HepG2 (cell line): ENCODE data around the gene GIMAP8. TPM values are rescaled to one million over a fixed set of nuclear protein-coding genes. Genes with fewer than 3 reads are reported as not detected.

Experiments
- ATAC-seq: fragments of 200-7000 bp; cut with Tn5 transposase; 3 replicates; pipeline ENCODE4 v1.9.1; 2020; ENCODE audit warnings: mild to moderate bottlenecking, moderate library complexity
- BruUV-seq: library from RNA; stranded (reverse); fragments of 400-500 nt; replicated peaks from 2 replicates; lab custom pipeline; 2021; lab: Mats Ljungman, UMichigan
- CTCF ChIA-PET: fragments of 300-600 bp; formaldehyde crosslinking; extraction: SDS; loops from one replicate; lab custom pipeline; 2021; ENCODE audit warnings: low total read pairs, inconsistent platforms, low intra/inter-chr PET ratio; lab: Yijun Ruan, JAX
- POLR2A ChIA-PET: fragments of 350-600 bp; sonication (Branson Sonifier 250); formaldehyde crosslinking; loops from one replicate; lab custom pipeline; 2020; ENCODE audit warnings: antibody characterized with exemption, inconsistent platforms; lab: Yijun Ruan, JAX
- DNase-seq: peaks from one replicate; pipeline ENCODE4 v3.0.0-alpha.2; 2015; ENCODE audit warnings: low spot score
- FAIRE-seq: peaks from 3 replicates; lab custom pipeline; 2011; peaks lifted over from hg19 to GRCh38; lab: Jason Lieb, UNC
- H2AFZ ChIP-seq: one replicate; pipeline ENCODE4 v1.6.1; 2011; ENCODE audit warnings: low read length, inconsistent platforms
- H3K27ac ChIP-seq: fragments of 300-600 bp; 3 replicates; pipeline ENCODE4 v1.8.0; 2011; ENCODE audit warnings: mixed run types, mild to moderate bottlenecking, mixed read lengths, low read length, inconsistent platforms; ENCODE audit not compliant: insufficient read depth; ENCODE audit errors: extremely low read length
- H3K27me3 ChIP-seq, 2 experiments: fragments of 200-600 bp in 1 of 2; 2 replicates in 1 of 2; 3 replicates in 1 of 2; pipeline versions ENCODE4 v1.6.0 to v1.8.0; 2011; ENCODE audit warnings: low read length in 2 of 2, mild to moderate bottlenecking in 2 of 2, moderate library complexity in 2 of 2, inconsistent platforms in 1 of 2; ENCODE audit not compliant: insufficient read depth in 2 of 2, control insufficient read depth in 1 of 2
- H3K36me3 ChIP-seq, 2 experiments: fragments of 200-600 bp in 1 of 2; replicated peaks in 1 of 2; 2 replicates in 1 of 2; 3 replicates in 1 of 2; pipeline versions ENCODE4 v1.5.1 to v1.8.0; 2011; ENCODE audit warnings: low read length in 2 of 2, inconsistent platforms in 1 of 2; ENCODE audit not compliant: insufficient read depth in 2 of 2, control insufficient read depth in 1 of 2
- H3K4me1 ChIP-seq: 2 replicates; pipeline ENCODE4 v1.5.1; 2012; ENCODE audit warnings: low read length, inconsistent platforms; ENCODE audit not compliant: insufficient read depth
- H3K4me2 ChIP-seq: 2 replicates; pipeline ENCODE4 v1.6.0; 2011; ENCODE audit warnings: low read depth, low read length, inconsistent platforms
- H3K4me3 ChIP-seq, 3 experiments: fragments of 200-600 bp in 1 of 3; sonication (generic), shearing (Covaris generic) in 1 of 3; replicated peaks in 1 of 3; 2 replicates each; pipeline ENCODE4 v1.5.1; 2011 to 2016; ENCODE audit warnings: low read length in 3 of 3, inconsistent platforms in 2 of 3, low read depth in 2 of 3, mild to moderate bottlenecking in 2 of 3, control low read depth in 1 of 3, mixed read lengths in 1 of 3; ENCODE audit not compliant: insufficient read depth in 1 of 3
- H3K79me2 ChIP-seq: one replicate; pipeline ENCODE4 v1.6.1; 2011; ENCODE audit warnings: low read length, inconsistent platforms; ENCODE audit not compliant: insufficient read depth
- H3K9ac ChIP-seq: 2 replicates; pipeline ENCODE4 v1.6.0; 2011; ENCODE audit warnings: mild to moderate bottlenecking, low read depth, low read length, inconsistent platforms; ENCODE audit not compliant: insufficient read depth
- H3K9me3 ChIP-seq: 2 replicates; pipeline ENCODE4 v1.5.1; 2012; ENCODE audit warnings: mild to moderate bottlenecking, low read length
- H4K20me1 ChIP-seq: 2 replicates; pipeline ENCODE4 v1.6.0; 2011; ENCODE audit warnings: inconsistent platforms, mild to moderate bottlenecking, low read length, moderate library complexity; ENCODE audit not compliant: insufficient read depth
- NFE2L1 ChIP-seq: sonication (generic); formaldehyde crosslinking; IDR thresholded peaks from 2 replicates; pipeline ENCODE4 v1.4.0; 2020; ENCODE audit warnings: missing genetic modification reagents, mild to moderate bottlenecking, borderline replicate concordance
- PCBP1 ChIP-seq: fragments of 200-400 bp; formaldehyde crosslinking; IDR thresholded peaks from 2 replicates; pipeline ENCODE4 v1.6.1; 2017; ENCODE audit warnings: mild to moderate bottlenecking, low read depth, low read length, borderline replicate concordance
- ZNF337 ChIP-seq: sonication (generic); formaldehyde crosslinking; IDR thresholded peaks from 2 replicates; pipeline ENCODE4 v1.5.1; 2020; ENCODE audit warnings: missing genetic modification reagents, low read depth, mild to moderate bottlenecking, borderline replicate concordance
- ZNF724P ChIP-seq: sonication (generic); formaldehyde crosslinking; IDR thresholded peaks from 2 replicates; pipeline ENCODE4 v1.8.0; 2022; ENCODE audit warnings: missing genetic modification reagents, borderline replicate concordance
- ZNF749 ChIP-seq: sonication (generic); formaldehyde crosslinking; IDR thresholded peaks from 2 replicates; pipeline ENCODE4 v1.8.0; 2022; ENCODE audit warnings: mild to moderate bottlenecking, missing genetic modification reagents, moderate library complexity, borderline replicate concordance
- ZNF788 ChIP-seq: sonication (generic); formaldehyde crosslinking; IDR thresholded peaks from 2 replicates; pipeline ENCODE4 v1.5.0; 2020; ENCODE audit warnings: mild to moderate bottlenecking, missing genetic modification reagents, borderline replicate concordance
- WGBS: methylation state at CpG from one replicate; pipeline ENCODE4 v1.1.6; 2017; ENCODE audit warnings: low lambda C conversion rate; 5-methylcytosine and 5-hydroxymethylcytosine counted together
- in situ Hi-C: cut with HindIII; loops from 2 replicates; pipeline ENCODE4 v1.10.0; 2017; ENCODE audit warnings: low pct_unique_long_range_greater_than_20kb; ENCODE audit not compliant: extremely low pct_ligation_motif_present
- intact Hi-C: fragments of 100-400 bp; cut with micrococcal nuclease; formaldehyde crosslinking; loops from one replicate; pipeline ENCODE4 v1.10.0; 2022; ENCODE audit not compliant: unreplicated experiment
- polyA plus RNA-seq, 8 experiments: library from polyadenylated mRNA; depleted of rRNA in 3 of 8; stranded (reverse) in 7 of 8; unstranded in 1 of 8; fragments of >200 nt; fragmentation: Illumina TruSeq in 4 of 8; extraction: Trizol in 4 of 8; gene quantifications; 2 replicates each; pipeline versions ENCODE4 v1.2.1 to v1.2.3, GENCODE V29; 2011 to 2016; ENCODE audit warnings: low read depth in 4 of 8, missing spikeins in 1 of 8, mixed read lengths in 1 of 8; ENCODE audit not compliant: insufficient read depth in 1 of 8
- total RNA-seq, 5 experiments: library from RNA; depleted of rRNA; stranded (reverse); fragments of >200 nt; fragmentation: Illumina TruSeq; extraction: Trizol; gene quantifications; 2 replicates each; pipeline ENCODE4 v1.2.3, GENCODE V29; 2016; ENCODE audit warnings: low read depth in 1 of 5
- TF ChIP-seq, protein P1 (sequence below): sonication (generic); formaldehyde crosslinking; IDR thresholded peaks from 2 replicates; pipeline ENCODE4 v1.5.0; 2020; ENCODE audit warnings: missing genetic modification reagents, mild to moderate bottlenecking, borderline replicate concordance
- TF ChIP-seq, protein P2 (sequence below): sonication (generic); formaldehyde crosslinking; IDR thresholded peaks from 2 replicates; pipeline ENCODE4 v1.8.1; 2023; ENCODE audit warnings: missing genetic modification reagents, mild to moderate bottlenecking, borderline replicate concordance
- TF ChIP-seq, protein P3 (sequence below): sonication (generic); formaldehyde crosslinking; conservative IDR thresholded peaks from 2 replicates; pipeline ENCODE4 v1.8.1; 2023; ENCODE audit warnings: missing genetic modification reagents

The GIMAP8 gene
- total and polyA plus RNA-seq, 2 of the 13 experiments (the other 11 are each of a cell fraction or from before 2014, with no cell fraction given) = not detected

DNA sequence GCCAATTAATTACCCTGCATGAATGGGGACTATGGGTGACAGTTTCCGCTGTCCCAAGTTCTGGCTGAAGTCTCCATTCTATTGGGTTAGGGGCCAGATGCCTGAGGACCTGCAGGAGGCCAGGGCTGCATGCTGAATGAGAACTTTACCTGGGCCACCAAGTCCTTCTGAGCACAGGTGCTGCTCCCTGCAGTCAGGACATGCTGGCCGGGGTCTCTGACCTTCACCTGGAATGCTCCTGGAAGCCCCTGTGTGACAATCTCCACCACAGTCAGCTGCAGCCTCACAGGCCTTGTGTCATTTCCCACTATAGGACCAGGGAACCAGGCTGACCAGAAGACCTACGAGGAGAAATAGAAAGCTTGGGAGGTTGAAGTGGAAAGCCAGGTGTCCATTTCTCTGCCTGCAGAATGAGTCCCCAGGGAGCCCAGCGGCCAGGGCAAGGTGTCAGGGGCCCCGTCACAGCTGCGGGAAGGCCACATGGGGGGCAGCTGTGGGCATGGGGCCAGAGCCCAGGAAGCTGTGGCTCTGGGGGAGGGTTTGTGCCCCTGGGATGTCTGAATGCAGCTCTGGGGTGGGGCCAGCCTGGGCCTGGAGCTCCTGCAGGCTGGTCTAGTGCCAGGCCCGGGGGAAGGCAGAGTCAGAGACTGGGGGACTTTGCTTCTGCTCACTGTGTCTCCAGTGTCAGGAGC, 5.6 kb upstream of the GIMAP8 start:
- H3K9ac ChIP-seq = no peak overlapping the region
- CTCF ChIA-PET = no interaction called here
- H4K20me1 ChIP-seq = no peaks in the 10 kb centered on the region
- H3K4me2 ChIP-seq = no peak overlapping the region
- no peak for DNase-seq
- H3K9me3 ChIP-seq = 0 out of 2 replicates have a peak, but pooled peaks cover 4% of the 10 kb centered on the region
- no peak for TF ChIP-seq NFE2L1 (CRISPR knock-in tag)
- no peak for TF ChIP-seq ZNF337
- TF ChIP-seq, protein P1, sequence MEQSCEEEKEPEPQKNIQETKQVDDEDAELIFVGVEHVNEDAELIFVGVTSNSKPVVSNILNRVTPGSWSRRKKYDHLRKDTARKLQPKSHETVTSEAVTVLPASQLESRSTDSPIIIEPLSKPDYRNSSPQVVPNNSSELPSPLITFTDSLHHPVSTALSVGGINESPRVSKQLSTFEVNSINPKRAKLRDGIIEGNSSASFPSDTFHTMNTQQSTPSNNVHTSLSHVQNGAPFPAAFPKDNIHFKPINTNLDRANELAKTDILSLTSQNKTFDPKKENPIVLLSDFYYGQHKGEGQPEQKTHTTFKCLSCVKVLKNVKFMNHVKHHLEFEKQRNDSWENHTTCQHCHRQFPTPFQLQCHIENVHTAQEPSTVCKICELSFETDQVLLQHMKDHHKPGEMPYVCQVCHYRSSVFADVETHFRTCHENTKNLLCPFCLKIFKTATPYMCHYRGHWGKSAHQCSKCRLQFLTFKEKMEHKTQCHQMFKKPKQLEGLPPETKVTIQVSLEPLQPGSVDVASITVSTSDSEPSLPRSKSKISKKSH (CRISPR knock-in tag) = no peak
- TF ChIP-seq, protein P2, sequence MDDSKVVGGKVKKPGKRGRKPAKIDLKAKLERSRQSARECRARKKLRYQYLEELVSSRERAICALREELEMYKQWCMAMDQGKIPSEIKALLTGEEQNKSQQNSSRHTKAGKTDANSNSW (CRISPR knock-in tag) = no peak
- no peak for TF ChIP-seq ZNF749 (CRISPR knock-in tag)
- TF ChIP-seq, protein P3, sequence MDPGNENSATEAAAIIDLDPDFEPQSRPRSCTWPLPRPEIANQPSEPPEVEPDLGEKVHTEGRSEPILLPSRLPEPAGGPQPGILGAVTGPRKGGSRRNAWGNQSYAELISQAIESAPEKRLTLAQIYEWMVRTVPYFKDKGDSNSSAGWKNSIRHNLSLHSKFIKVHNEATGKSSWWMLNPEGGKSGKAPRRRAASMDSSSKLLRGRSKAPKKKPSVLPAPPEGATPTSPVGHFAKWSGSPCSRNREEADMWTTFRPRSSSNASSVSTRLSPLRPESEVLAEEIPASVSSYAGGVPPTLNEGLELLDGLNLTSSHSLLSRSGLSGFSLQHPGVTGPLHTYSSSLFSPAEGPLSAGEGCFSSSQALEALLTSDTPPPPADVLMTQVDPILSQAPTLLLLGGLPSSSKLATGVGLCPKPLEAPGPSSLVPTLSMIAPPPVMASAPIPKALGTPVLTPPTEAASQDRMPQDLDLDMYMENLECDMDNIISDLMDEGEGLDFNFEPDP (CRISPR knock-in tag) = no peak
- TF ChIP-seq ZNF788 (CRISPR knock-in tag) = no peak
- TF ChIP-seq ZNF724P (CRISPR knock-in tag) = no peak
- TF ChIP-seq PCBP1 = no peak
- TF ChIP-seq, all 625 proteins: peak for 0
- H3K27ac ChIP-seq = no peak overlapping the region
- BruUV-seq = no TSS peak
- POLR2A ChIA-PET = no interaction called here
- no peaks in the 10 kb centered on the region for H3K36me3 ChIP-seq
- in situ Hi-C loops = loop anchor here (5.0 kb wide), 1 partner anchor 312 kb away; no protein-coding TSS in a partner anchor
- no peak for FAIRE-seq
- H3K4me1 ChIP-seq = no peaks in the 10 kb centered on the region
- no peak for ATAC-seq
- no peak overlapping the region for H2AFZ ChIP-seq
- WGBS = 57% methylated on average over 4 of the region's 7 CpGs
- H3K27me3 ChIP-seq = peaks cover 1 to 39% of the 10 kb centered on the region in 2 experiments; a peak in 3 of 5 replicates
- intact Hi-C loops = no loop called here
- no peak overlapping the region for H3K4me3 ChIP-seq
- H3K79me2 ChIP-seq = no peaks in the 10 kb centered on the region
